ENCODE results near the gene AMDHD1.

The AMDHD1 gene

DNA sequence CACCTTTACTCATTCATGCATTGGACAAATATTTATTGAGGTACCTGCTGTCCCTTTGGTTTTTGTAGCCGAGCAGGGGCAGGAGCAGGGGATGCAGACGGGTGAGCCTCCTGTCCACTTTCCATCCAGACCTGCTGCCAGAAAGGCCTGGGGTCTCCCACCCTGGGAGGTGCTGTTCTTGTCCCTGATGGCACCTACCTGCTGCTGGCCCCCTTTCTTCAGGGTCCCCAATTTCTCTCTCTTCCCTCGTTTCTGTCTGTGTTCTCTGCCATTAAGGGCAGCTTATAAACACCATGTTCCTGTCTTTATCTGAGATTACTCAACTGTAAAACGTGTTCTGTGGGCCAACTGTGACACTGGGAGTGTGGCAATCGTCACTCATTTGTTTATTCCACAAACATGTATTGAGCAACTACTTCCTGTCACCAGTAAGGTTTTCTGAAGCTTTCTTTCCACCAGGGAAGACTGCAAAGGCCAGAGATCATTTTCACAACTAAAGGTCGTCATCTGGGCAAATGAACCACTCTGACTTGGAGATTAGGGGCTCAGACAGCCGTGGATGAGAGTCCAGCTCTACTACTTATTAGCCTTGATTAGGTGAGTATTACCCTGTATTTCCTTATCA lies 53.0 kb downstream of the AMDHD1 start, which contains the start of gene HAL:
HAL (minus strand) TSS at position 311 of the 625 bp plus-strand sequence. CDS start 434 bp downstream, outside the sequence.
- no peak for DNase-seq

DNA sequence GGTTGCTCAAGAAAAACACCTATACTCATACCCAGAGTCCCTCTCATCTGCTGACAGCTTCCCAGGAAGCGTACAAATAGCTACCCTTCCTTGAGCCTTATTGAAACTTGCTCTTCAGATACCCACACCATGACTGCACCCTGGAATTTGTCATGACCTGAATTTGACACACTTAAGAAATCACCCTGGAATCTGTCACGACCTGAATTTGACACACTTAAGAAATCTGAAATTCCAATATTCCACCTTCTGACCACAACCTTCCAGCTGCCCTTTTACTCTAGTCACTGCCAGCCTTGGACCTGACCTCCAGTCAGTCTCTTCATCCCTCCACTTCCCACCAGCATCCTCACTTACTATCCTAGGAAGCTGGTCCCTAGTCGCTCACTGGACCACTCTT lies 54.1 kb downstream of the AMDHD1 start:
- no peak for DNase-seq

DNA sequence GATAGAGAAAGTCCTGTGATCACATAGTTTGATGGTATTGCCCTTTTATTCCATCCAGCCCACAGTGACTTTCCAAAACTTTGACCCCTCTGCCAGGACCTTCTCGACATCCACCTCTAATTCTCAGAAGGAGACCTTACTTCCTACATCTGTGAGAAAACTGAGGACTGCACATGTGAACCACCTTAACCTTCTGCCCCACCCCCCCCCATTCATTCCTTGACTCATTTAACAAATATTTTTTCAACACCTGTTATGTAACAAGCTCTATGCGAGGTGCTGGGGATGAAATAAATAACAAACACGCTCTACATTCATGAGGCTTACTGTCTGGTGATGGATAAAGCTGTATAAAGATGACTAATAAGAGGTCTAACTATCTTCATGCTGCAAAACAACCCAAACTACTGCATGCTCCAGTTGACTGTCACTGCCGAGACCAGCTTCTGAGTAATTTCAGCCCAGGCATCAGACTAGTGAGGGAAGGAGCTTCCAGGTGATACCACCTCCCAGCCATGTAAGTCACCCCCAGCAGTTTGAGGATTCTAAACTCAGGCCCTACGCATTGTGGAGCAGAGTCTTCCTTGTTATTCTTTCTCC lies 54.9 kb downstream of the AMDHD1 start:
- no peak for DNase-seq

DNA sequence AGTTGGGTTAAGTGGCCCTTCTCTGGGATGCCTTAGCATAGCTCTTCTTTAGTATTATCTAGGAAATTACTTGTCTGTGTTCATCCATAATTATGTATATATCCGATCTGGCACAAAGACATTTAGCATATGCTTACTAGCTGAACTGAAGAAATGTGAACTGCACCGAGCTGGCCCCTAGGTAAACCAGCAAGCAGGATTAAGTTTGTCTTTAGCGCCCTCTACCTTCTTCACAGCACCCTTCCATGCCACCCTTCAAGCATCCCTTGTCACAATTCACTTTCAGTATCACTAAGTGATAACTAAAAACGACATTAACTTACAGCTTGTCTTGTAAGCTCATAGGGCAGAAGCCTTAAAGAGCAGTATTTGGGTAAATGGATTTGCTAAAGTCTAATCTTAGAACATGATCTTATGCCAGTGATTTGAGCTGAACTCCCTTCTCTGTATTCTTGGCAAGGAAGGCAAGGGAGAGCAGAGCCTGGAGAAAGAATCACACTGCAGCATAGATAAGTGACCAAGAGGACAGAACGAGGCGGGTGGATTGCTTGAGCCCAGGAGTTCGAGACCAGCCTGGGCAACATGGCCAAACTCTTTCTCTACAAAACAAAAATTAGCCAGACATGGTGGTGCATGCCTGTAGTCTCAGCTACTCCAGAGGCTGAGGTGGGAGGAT lies 55.6 kb downstream of the AMDHD1 start:
- DNase-seq = peak; percentile 37 to 58

DNA sequence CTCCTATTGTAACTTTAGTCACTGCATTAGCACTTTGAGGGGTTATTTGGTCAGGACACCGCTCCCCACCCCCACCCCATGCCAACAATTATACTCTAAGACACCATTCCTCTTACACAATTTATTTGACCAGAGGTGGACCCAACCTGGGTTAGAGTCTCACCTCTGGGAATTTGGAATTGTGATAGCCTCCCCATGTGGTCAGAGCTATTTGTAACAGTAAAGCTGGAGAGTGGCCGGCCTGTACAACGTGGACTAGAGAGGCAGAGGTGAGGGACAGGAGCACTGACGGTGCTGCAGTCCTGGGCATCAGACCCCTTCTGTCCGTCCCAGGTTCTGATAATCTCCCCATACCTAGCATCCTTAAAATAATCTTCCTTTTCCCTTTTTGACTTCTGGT lies 56.4 kb downstream of the AMDHD1 start:
- DNase-seq = no peak

DNA sequence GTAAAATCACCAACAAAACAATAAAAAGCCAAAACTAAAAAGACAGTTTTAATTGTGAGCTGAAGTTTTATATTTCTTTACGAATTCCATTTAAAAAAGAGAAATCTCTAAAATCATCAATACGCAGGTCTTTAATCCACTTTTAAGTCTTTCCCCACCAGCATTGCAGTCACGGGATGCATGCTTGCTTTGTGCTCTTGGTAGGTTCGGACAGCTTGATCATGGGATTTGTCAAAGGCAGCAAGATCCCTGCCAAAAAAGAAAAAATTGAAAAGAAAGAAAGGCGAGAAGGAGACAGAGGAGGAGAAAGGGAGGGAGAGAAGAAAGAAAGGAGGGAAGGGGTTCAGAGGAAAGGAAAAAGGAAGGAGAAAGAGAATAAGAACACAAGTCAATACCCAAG lies 57.7 kb downstream of the AMDHD1 start:
- no peak for DNase-seq

DNA sequence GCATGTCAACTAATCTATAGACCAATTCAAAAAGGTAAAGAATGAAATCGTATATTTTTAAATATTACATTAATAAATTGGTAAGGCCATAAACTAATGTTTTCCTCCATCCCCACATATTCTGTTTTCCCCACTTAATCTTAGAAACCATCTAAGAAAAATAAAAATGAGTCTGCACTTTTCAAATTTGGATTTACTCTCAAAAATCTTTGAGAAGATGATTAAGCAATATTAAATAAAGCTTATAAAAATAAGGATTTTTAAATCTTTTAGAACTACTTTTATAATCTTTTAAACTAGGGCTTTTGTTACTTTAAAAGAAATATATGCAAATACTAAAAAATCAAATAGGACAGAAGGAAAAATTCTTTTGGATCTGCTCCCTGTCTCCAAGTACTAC lies 63.6 kb downstream of the AMDHD1 start:
- no peak for DNase-seq

DNA sequence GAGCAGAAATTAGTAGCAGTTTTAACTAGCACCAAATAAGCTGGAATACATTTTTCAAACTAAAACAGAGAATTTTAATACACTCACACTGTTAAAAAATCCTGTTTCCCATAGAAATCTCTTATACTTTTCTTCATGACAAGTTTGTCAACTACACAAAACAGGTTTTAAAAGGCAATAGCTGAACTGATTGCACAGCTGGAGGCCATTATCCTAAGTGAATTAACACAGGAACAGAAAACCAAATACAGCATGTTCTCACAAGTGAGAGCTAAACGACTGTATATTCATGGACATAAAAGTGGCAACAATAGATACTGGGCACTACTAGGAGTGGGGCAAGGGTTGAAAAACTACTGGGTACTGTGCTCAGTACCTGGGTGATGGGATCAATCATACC lies 64.6 kb downstream of the AMDHD1 start:
- DNase-seq = no peak

DNA sequence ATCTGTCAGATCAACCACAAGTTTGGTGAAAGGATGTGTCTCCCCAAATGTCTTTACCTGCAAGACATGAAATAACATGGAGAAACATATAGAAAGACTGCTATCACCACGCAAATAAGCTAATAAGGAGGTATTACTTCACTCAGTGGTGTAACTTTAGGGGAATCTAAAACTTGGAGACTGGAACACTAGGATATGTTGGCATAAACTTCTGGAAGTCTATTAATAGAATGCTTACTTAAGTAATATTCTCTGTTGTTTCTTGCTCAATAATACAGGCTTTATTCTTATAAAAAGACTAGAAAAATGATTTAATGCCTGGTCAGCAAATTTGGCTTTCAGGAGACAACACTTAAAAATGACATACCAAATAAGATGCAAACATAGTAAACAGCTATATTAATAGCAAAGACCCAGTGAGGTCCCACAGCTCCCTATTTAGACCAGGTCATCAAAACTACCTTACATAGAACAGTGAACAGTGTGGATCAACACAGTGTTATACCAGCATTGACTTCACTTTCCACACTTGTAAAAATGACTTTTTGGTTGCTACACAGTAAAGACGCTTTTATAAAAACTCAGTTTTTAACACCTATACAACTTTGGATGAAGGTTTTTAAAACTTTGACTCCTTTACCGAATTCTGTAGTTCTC lies 71.9 kb downstream of the AMDHD1 start:
- DNase-seq = no peak

DNA sequence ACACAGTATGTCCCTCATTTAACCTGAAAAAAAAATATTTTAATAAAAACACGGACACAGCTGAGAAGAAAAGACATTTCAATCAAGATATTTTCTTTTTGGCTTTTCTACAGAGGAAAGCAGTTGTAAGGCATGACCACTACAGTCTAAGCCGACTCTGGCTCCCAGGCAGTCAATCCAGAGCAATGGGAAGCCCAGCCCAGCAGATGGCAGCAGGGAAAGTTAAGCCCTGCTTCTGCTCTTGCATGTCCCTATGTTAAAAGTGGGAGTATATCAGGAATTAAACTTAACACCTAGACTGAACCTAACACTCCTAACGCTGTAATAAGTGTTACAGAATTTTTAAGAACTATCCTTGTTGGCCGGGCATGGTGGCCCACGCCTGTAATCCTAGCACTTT lies 72.5 kb downstream of the AMDHD1 start:
- peak in 1 of 2 experiments; percentile 0 for DNase-seq

All from SHP77 (cell line).